Astrocyte (in vitro differentiated cells and primary cell): Measurements from ENCODE around the gene RNF149. TPM values are rescaled to one million over a fixed set of nuclear protein-coding genes. Genes with fewer than 3 reads are reported as not detected.

ENCODE experiments used
- DNase-seq: peaks from one replicate; pipeline ENCODE4 v3.0.0-alpha.2; 2010; ENCODE audit warnings: low read depth
- FAIRE-seq: peaks from 2 replicates; lab custom pipeline; 2011; peaks lifted over from hg19 to GRCh38; lab: Jason Lieb, UNC
- H2AFZ ChIP-seq: 2 replicates; pipeline ENCODE4 v1.6.0; 2012; ENCODE audit warnings: low read depth, low read length, inconsistent platforms
- H3K27ac ChIP-seq: 2 replicates; pipeline ENCODE4 v1.5.1; 2011; ENCODE audit warnings: low read depth, low read length, inconsistent platforms
- H3K27me3 ChIP-seq: 2 replicates; pipeline ENCODE4 v1.6.0; 2011; ENCODE audit warnings: low read length, inconsistent platforms; ENCODE audit not compliant: insufficient read depth
- H3K36me3 ChIP-seq: 2 replicates; pipeline ENCODE4 v1.5.1; 2011; ENCODE audit warnings: low read length, inconsistent platforms; ENCODE audit not compliant: insufficient read depth
- H3K4me1 ChIP-seq: 2 replicates; pipeline ENCODE4 v1.5.1; 2011; ENCODE audit warnings: low read length, inconsistent platforms; ENCODE audit not compliant: insufficient read depth
- H3K4me2 ChIP-seq: 2 replicates; pipeline ENCODE4 v1.6.0; 2012; ENCODE audit warnings: low read length, inconsistent platforms
- H3K4me3 ChIP-seq: 2 replicates; pipeline ENCODE4 v1.5.1; 2011; ENCODE audit warnings: low read depth, mild to moderate bottlenecking, low read length, inconsistent platforms; ENCODE audit not compliant: insufficient read depth
- H3K79me2 ChIP-seq: 2 replicates; pipeline ENCODE4 v1.6.0; 2012; ENCODE audit warnings: mild to moderate bottlenecking, low read length, inconsistent platforms; ENCODE audit not compliant: insufficient read depth
- H3K9ac ChIP-seq: 2 replicates; pipeline ENCODE4 v1.6.0; 2012; ENCODE audit warnings: mild to moderate bottlenecking, low read length, inconsistent platforms
- H3K9me3 ChIP-seq: 2 replicates; pipeline ENCODE4 v1.5.1; 2012; ENCODE audit warnings: low read depth, mild to moderate bottlenecking, low read length, inconsistent platforms; ENCODE audit not compliant: insufficient read depth
- H4K20me1 ChIP-seq: 2 replicates; pipeline ENCODE4 v1.6.0; 2012; ENCODE audit warnings: low read length, inconsistent platforms; ENCODE audit not compliant: insufficient read depth
- H3K27ac Mint-ChIP-seq: one replicate; pipeline ENCODE4 v1.8.0; 2021; ENCODE audit warnings: mild to moderate bottlenecking, mixed read lengths; ENCODE audit not compliant: unreplicated experiment
- H3K27me3 Mint-ChIP-seq: one replicate; pipeline ENCODE4 v1.8.0; 2021; ENCODE audit warnings: low read depth, mixed read lengths; ENCODE audit not compliant: unreplicated experiment
- H3K36me3 Mint-ChIP-seq: one replicate; pipeline ENCODE4 v1.8.0; 2021; ENCODE audit warnings: low read depth, mixed read lengths; ENCODE audit not compliant: unreplicated experiment
- H3K4me1 Mint-ChIP-seq: one replicate; pipeline ENCODE4 v1.8.0; 2021; ENCODE audit warnings: low read depth, mixed read lengths; ENCODE audit not compliant: unreplicated experiment
- H3K4me3 Mint-ChIP-seq: one replicate; pipeline ENCODE4 v1.8.0; 2021; ENCODE audit warnings: mild to moderate bottlenecking, moderate library complexity, mixed read lengths; ENCODE audit not compliant: unreplicated experiment
- H3K9me3 Mint-ChIP-seq: one replicate; pipeline ENCODE4 v1.8.0; 2021; ENCODE audit warnings: mild to moderate bottlenecking, mixed read lengths; ENCODE audit not compliant: unreplicated experiment
- CTCF ChIP-seq: IDR thresholded peaks from 2 replicates; pipeline ENCODE4 v1.5.1; 2011; ENCODE audit warnings: low read depth, mild to moderate bottlenecking, inconsistent platforms, low read length, moderate library complexity; ENCODE audit not compliant: insufficient read depth
- EZH2 ChIP-seq: IDR thresholded peaks from 2 replicates; pipeline ENCODE4 v1.6.1; 2012; ENCODE audit warnings: mild to moderate bottlenecking, low read length, inconsistent platforms; ENCODE audit not compliant: insufficient read depth
- total RNA-seq: library from RNA; stranded (reverse); gene quantifications from 2 replicates; pipeline ENCODE4 v1.2.1, GENCODE V29; 2021

Gene RNF149
- total RNA-seq, 1 donor from 2014 or later = 36.4 TPM

GRCh38 chr2:101264360-101264939 is 44.1 kb downstream of the RNF149 start:
- FAIRE-seq (no peak), DNase-seq (no peak)
- no peak overlapping the region for H3K4me3 ChIP-seq
- no peak overlapping the region for H3K4me2 ChIP-seq
- no peaks in the 10 kb centered on the region for H3K4me1 ChIP-seq
- no peak overlapping the region for H3K27ac Mint-ChIP-seq
- H4K20me1 ChIP-seq = peaks cover 9% of the 10 kb centered on the region
- H3K4me1 Mint-ChIP-seq = peaks cover 12% of the 10 kb centered on the region
- no peak overlapping the region for H3K27ac ChIP-seq
- H3K27me3 Mint-ChIP-seq = no peaks in the 10 kb centered on the region
- H3K4me3 Mint-ChIP-seq = no peak overlapping the region
- H3K9me3 ChIP-seq = no peaks in the 10 kb centered on the region
- no peaks in the 10 kb centered on the region for H3K9me3 Mint-ChIP-seq
- H3K27me3 ChIP-seq = no peaks in the 10 kb centered on the region
- peaks cover 30% of the 10 kb centered on the region for H3K36me3 ChIP-seq
- no peak overlapping the region for H2AFZ ChIP-seq
- H3K79me2 ChIP-seq = peaks cover 11% of the 10 kb centered on the region
- H3K9ac ChIP-seq = no peak overlapping the region
- TF ChIP-seq CTCF (no peak), EZH2 (no peak)
- peaks cover 10% of the 10 kb centered on the region for H3K36me3 Mint-ChIP-seq

GRCh38 chr2:101263377-101263800 is 45.1 kb downstream of the RNF149 start:
- no peaks in the 10 kb centered on the region for H3K9me3 Mint-ChIP-seq
- H3K27ac Mint-ChIP-seq = no peak overlapping the region
- Histone ChIP-seq H3K4me2 (no peak overlapping the region), H3K79me2 (peaks cover 19% of the 10 kb centered on the region), H3K4me1 (no peaks in the 10 kb centered on the region), H3K9ac (no peak overlapping the region), H3K27me3 (no peaks in the 10 kb centered on the region), H3K9me3 (no peaks in the 10 kb centered on the region), H3K4me3 (no peak overlapping the region), H3K27ac (no peak overlapping the region), H4K20me1 (peaks cover 17% of the 10 kb centered on the region), H2AFZ (no peak overlapping the region), H3K36me3 (peaks cover 25% of the 10 kb centered on the region)
- H3K4me3 Mint-ChIP-seq = no peak overlapping the region
- peaks cover 14% of the 10 kb centered on the region for H3K36me3 Mint-ChIP-seq
- TF ChIP-seq EZH2 (no peak), CTCF (no peak)
- peaks cover 12% of the 10 kb centered on the region for H3K4me1 Mint-ChIP-seq
- no peak for DNase-seq
- H3K27me3 Mint-ChIP-seq = no peaks in the 10 kb centered on the region
- no peak for FAIRE-seq

GRCh38 chr2:101262142-101262541 is 46.4 kb downstream of the RNF149 start:
- peak overlapping the region; percentile 24 for H3K4me3 Mint-ChIP-seq
- H3K36me3 Mint-ChIP-seq = peaks cover 14% of the 10 kb centered on the region
- Histone ChIP-seq H3K4me3 (no peak overlapping the region), H3K36me3 (peaks cover 25% of the 10 kb centered on the region), H3K9ac (no peak overlapping the region), H3K4me1 (no peaks in the 10 kb centered on the region), H3K27me3 (no peaks in the 10 kb centered on the region), H2AFZ (no peak overlapping the region), H3K9me3 (no peaks in the 10 kb centered on the region), H3K4me2 (no peak overlapping the region), H3K27ac (no peak overlapping the region), H3K79me2 (peaks cover 24% of the 10 kb centered on the region), H4K20me1 (peaks cover 17% of the 10 kb centered on the region)
- no peaks in the 10 kb centered on the region for H3K9me3 Mint-ChIP-seq
- no peak for TF ChIP-seq CTCF
- TF ChIP-seq EZH2 = no peak
- FAIRE-seq (no peak), DNase-seq (no peak)
- peaks cover 3% of the 10 kb centered on the region for H3K4me1 Mint-ChIP-seq
- H3K27ac Mint-ChIP-seq = no peak overlapping the region
- no peaks in the 10 kb centered on the region for H3K27me3 Mint-ChIP-seq
